HL-60 (cell line): ENCODE results near the gene AXIN1.

Experiments
- DNase-seq, 2 experiments: peaks; one replicate each; pipeline ENCODE4 v3.0.0-alpha.2; 2010 to 2020; ENCODE audit warnings: low read depth in 1 of 2, low spot score in 1 of 2
- H3K27ac ChIP-seq: fragments of 250-450 bp; sonication (Bioruptor Pico); replicated peaks from 2 replicates; pipeline ENCODE4 v1.5.1; 2020; ENCODE audit warnings: mild to moderate bottlenecking, moderate library complexity
- H3K27me3 ChIP-seq: fragments of 250-450 bp; sonication (Bioruptor Pico); 2 replicates; pipeline ENCODE4 v1.5.1; 2021; ENCODE audit warnings: mild to moderate bottlenecking, moderate library complexity; ENCODE audit not compliant: insufficient read depth, poor library complexity, severe bottlenecking
- H3K4me3 ChIP-seq: replicated peaks from 2 replicates; pipeline ENCODE4 v1.5.1; 2011; ENCODE audit warnings: mild to moderate bottlenecking, control low read depth, low read length; ENCODE audit not compliant: insufficient read depth
- GABPA ChIP-seq: IDR thresholded peaks from 2 replicates; pipeline ENCODE4 v1.6.1; 2012; ENCODE audit warnings: low read depth
- POLR2AphosphoS5 ChIP-seq: IDR thresholded peaks from 2 replicates; pipeline ENCODE4 v1.6.1; 2012; ENCODE audit warnings: low read depth
- SPI1 ChIP-seq: IDR thresholded peaks from 2 replicates; pipeline ENCODE4 v1.6.1; 2012; ENCODE audit warnings: low read depth, mild to moderate bottlenecking, borderline replicate concordance
- TF ChIP-seq, protein P1 (sequence below): IDR thresholded peaks from one replicate; pipeline ENCODE4 v1.5.1; 2011; ENCODE audit warnings: low read length, control low read depth, inconsistent platforms; ENCODE audit not compliant: insufficient read depth
- TF ChIP-seq, protein P2 (sequence below): IDR thresholded peaks from 2 replicates; pipeline ENCODE4 v1.6.1; 2012; ENCODE audit warnings: low read depth; ENCODE audit not compliant: insufficient replicate concordance

Gene AXIN1

GRCh38 chr16:245105-245504 lies 107.4 kb downstream of the AXIN1 start:
- TF ChIP-seq SPI1, result no peak
- TF ChIP-seq, protein P1, sequence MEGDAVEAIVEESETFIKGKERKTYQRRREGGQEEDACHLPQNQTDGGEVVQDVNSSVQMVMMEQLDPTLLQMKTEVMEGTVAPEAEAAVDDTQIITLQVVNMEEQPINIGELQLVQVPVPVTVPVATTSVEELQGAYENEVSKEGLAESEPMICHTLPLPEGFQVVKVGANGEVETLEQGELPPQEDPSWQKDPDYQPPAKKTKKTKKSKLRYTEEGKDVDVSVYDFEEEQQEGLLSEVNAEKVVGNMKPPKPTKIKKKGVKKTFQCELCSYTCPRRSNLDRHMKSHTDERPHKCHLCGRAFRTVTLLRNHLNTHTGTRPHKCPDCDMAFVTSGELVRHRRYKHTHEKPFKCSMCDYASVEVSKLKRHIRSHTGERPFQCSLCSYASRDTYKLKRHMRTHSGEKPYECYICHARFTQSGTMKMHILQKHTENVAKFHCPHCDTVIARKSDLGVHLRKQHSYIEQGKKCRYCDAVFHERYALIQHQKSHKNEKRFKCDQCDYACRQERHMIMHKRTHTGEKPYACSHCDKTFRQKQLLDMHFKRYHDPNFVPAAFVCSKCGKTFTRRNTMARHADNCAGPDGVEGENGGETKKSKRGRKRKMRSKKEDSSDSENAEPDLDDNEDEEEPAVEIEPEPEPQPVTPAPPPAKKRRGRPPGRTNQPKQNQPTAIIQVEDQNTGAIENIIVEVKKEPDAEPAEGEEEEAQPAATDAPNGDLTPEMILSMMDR, result no peak
- no peak for TF ChIP-seq GABPA
- TF ChIP-seq POLR2AphosphoS5, result no peak
- TF ChIP-seq, protein P2, sequence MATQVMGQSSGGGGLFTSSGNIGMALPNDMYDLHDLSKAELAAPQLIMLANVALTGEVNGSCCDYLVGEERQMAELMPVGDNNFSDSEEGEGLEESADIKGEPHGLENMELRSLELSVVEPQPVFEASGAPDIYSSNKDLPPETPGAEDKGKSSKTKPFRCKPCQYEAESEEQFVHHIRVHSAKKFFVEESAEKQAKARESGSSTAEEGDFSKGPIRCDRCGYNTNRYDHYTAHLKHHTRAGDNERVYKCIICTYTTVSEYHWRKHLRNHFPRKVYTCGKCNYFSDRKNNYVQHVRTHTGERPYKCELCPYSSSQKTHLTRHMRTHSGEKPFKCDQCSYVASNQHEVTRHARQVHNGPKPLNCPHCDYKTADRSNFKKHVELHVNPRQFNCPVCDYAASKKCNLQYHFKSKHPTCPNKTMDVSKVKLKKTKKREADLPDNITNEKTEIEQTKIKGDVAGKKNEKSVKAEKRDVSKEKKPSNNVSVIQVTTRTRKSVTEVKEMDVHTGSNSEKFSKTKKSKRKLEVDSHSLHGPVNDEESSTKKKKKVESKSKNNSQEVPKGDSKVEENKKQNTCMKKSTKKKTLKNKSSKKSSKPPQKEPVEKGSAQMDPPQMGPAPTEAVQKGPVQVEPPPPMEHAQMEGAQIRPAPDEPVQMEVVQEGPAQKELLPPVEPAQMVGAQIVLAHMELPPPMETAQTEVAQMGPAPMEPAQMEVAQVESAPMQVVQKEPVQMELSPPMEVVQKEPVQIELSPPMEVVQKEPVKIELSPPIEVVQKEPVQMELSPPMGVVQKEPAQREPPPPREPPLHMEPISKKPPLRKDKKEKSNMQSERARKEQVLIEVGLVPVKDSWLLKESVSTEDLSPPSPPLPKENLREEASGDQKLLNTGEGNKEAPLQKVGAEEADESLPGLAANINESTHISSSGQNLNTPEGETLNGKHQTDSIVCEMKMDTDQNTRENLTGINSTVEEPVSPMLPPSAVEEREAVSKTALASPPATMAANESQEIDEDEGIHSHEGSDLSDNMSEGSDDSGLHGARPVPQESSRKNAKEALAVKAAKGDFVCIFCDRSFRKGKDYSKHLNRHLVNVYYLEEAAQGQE, result no peak
- H3K4me3 ChIP-seq, result no peak overlapping the region
- H3K27ac ChIP-seq, result no peak overlapping the region
- no peak for DNase-seq
- no peaks in the 10 kb centered on the region for H3K27me3 ChIP-seq

DNA sequence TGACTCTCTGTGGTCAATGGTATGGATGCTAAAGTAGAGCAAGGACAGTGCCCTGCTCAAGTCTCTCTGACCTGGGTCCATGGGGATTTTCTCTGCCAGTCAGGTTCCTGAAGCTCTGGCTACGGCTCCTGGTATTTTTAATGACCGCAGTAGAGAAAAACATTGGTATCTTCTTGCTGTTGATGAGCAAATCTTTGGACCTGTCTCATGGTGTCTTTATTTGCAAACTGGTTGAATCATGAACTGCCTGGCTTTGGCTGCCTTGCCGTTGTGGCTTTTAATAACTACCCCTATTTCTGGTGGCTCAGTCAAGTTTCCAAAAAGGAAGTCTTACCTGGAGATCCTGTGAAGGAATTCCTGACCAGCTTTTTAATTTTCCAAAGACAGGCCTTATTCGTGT lies 109.2 kb downstream of the AXIN1 start:
- H3K27me3 ChIP-seq, result no peaks in the 10 kb centered on the region
- no peak for TF ChIP-seq GABPA
- TF ChIP-seq, protein P1, result no peak
- TF ChIP-seq, protein P2, result no peak
- TF ChIP-seq POLR2AphosphoS5, result no peak
- no peak for TF ChIP-seq SPI1
- DNase-seq, result no peak
- no peak overlapping the region for H3K27ac ChIP-seq
- H3K4me3 ChIP-seq, result no peak overlapping the region

DNA sequence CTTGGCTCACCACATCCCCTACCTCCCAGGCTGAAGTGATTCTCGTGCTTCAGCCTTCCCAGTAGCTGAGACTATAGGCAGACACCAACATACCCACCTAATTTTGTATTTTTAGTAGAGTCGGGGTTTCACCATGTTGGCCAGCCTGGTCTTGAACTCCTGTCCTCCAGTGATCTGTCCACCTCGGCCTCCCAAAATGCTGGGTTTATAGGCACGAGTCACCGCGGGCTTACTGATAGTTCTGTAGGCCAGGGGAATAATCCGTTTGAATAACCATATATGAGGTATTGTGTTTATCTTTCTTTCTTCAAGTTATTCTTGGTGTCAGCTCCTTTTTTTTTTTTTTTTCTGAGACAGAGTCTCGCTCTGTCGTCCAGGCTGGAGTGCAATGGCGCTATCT lies 110.2 kb downstream of the AXIN1 start:
- H3K27ac ChIP-seq, result no peak overlapping the region
- TF ChIP-seq, protein P1, result no peak
- TF ChIP-seq, protein P2, result no peak
- TF ChIP-seq POLR2AphosphoS5 (no peak), SPI1 (no peak), GABPA (no peak)
- DNase-seq, result no peak
- H3K27me3 ChIP-seq, result no peaks in the 10 kb centered on the region
- no peak overlapping the region for H3K4me3 ChIP-seq
